Measurements from ENCODE around the gene PPP1R10.

PPP1R10 gene

GRCh38 chr6:30570740-30571074, 46.3 kb downstream of the PPP1R10 start:
- Histone ChIP-seq H3K36me3 (ENCODE audit: insufficient read depth) (no peaks in the 10 kb centered on the region), H3K9ac (peak overlapping the region; percentile 75), H3K4me1 (ENCODE audit: low read depth, poor library complexity, severe bottlenecking) (peaks cover 31% of the 10 kb centered on the region), H4K20me1 (ENCODE audit: insufficient read depth) (0 out of 2 replicates have a peak, but pooled peaks cover 11% of the 10 kb centered on the region), H3K79me2 (ENCODE audit: insufficient read depth, low read depth) (peaks cover 41% of the 10 kb centered on the region), H3K4me3 (IDR thresholded peaks at IDR 0.05; ENCODE audit: insufficient read depth, low read depth, low read length) (peak overlapping the region; percentile 42), H3K27me3 (ENCODE audit: insufficient read depth, low read depth) (no peaks in the 10 kb centered on the region; the same call in 1 of the 2 replicates), H2AFZ (ENCODE audit: low read depth) (peak overlapping the region; percentile 89), H3K4me2 (peak overlapping the region; percentile 83), H3K27ac (no peak overlapping the region)
- TF ChIP-seq CTCF (conservative IDR thresholded peaks at IDR 0.05; ENCODE audit: low read depth, low read length), result no peak

DNA sequence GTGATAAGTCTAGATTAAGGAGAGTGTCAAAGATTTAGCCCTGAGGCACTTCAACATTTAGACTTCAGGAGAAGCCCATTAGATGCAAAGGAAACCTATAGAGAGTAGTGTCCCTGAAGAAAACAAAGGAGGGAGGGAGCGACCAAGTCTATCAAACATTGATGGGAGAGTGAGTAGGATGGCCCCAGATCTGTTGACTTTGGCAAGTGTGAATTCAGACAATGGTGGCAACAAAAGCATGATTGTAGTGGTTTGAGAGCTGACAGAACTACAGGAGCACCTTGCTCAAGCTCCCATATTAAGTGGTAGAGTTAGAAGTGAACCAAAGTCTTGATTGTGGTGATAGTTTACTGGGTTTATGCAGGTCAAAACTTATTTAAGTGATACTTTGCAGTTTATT, 46.8 kb downstream of the PPP1R10 start:
- peaks cover 31% of the 10 kb centered on the region for H3K4me1 ChIP-seq (ENCODE audit: low read depth, poor library complexity, severe bottlenecking)
- H3K4me2 ChIP-seq, result peak overlapping the region; percentile 83
- no peak overlapping the region for H3K4me3 ChIP-seq (IDR thresholded peaks at IDR 0.05; ENCODE audit: insufficient read depth, low read depth, low read length)
- peak overlapping the region; percentile 89; the same call in 1 of the 2 replicates for H2AFZ ChIP-seq (ENCODE audit: low read depth)
- 0 out of 2 replicates have a peak, but pooled peaks cover 7% of the 10 kb centered on the region for H4K20me1 ChIP-seq (ENCODE audit: insufficient read depth)
- H3K27me3 ChIP-seq (ENCODE audit: insufficient read depth, low read depth), result no peaks in the 10 kb centered on the region; the same call in 1 of the 2 replicates
- peak overlapping the region; percentile 75; the same call in 1 of the 2 replicates for H3K9ac ChIP-seq
- TF ChIP-seq CTCF (conservative IDR thresholded peaks at IDR 0.05; ENCODE audit: low read depth, low read length), result no peak
- peaks cover 37% of the 10 kb centered on the region for H3K79me2 ChIP-seq (ENCODE audit: insufficient read depth, low read depth)
- H3K27ac ChIP-seq, result no peak overlapping the region
- no peaks in the 10 kb centered on the region for H3K36me3 ChIP-seq (ENCODE audit: insufficient read depth)

GRCh38 chr6:30568245-30568644, 48.8 kb downstream of the PPP1R10 start:
- Histone ChIP-seq H3K4me1 (ENCODE audit: low read depth, poor library complexity, severe bottlenecking) (peaks cover 21% of the 10 kb centered on the region), H3K36me3 (ENCODE audit: insufficient read depth) (no peaks in the 10 kb centered on the region), H2AFZ (ENCODE audit: low read depth) (no peak overlapping the region), H3K9ac (no peak overlapping the region), H3K79me2 (ENCODE audit: insufficient read depth, low read depth) (peaks cover 18% of the 10 kb centered on the region), H4K20me1 (ENCODE audit: insufficient read depth) (0 out of 2 replicates have a peak, but pooled peaks cover 1% of the 10 kb centered on the region), H3K4me2 (no peak overlapping the region), H3K27ac (no peak overlapping the region), H3K4me3 (IDR thresholded peaks at IDR 0.05; ENCODE audit: insufficient read depth, low read depth, low read length) (no peak overlapping the region), H3K27me3 (ENCODE audit: insufficient read depth, low read depth) (no peaks in the 10 kb centered on the region; the same call in 1 of the 2 replicates)
- no peak for TF ChIP-seq CTCF (conservative IDR thresholded peaks at IDR 0.05; ENCODE audit: low read depth, low read length)

DNA sequence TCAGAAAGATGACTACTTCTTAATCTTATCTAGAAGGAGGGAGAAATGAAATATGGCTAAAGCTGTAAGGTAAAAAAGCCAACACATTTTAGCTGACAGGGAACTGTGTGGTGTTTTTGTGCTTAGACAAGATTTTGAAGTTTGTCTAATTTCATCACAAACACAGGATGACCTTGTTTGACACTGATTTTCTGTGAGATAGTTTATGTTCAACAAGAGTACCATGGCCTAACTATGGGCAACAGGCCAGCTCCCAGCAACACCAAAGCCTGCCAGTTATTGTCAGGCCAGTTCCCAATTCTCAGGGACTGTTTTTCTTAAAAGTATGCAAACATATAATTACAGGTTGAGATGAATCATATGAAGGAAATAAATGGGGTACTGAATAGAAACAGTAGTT, 51.3 kb downstream of the PPP1R10 start:
- H4K20me1 ChIP-seq (ENCODE audit: insufficient read depth), result no peaks in the 10 kb centered on the region
- H3K79me2 ChIP-seq (ENCODE audit: insufficient read depth, low read depth), result no peaks in the 10 kb centered on the region
- no peak overlapping the region for H3K27ac ChIP-seq
- no peak for TF ChIP-seq CTCF (conservative IDR thresholded peaks at IDR 0.05; ENCODE audit: low read depth, low read length)
- no peak overlapping the region for H3K4me2 ChIP-seq
- H2AFZ ChIP-seq (ENCODE audit: low read depth), result no peak overlapping the region
- H3K9ac ChIP-seq, result no peak overlapping the region
- H3K4me1 ChIP-seq (ENCODE audit: low read depth, poor library complexity, severe bottlenecking), result peaks cover 7% of the 10 kb centered on the region
- no peaks in the 10 kb centered on the region for H3K36me3 ChIP-seq (ENCODE audit: insufficient read depth)
- no peaks in the 10 kb centered on the region; the same call in 1 of the 2 replicates for H3K27me3 ChIP-seq (ENCODE audit: insufficient read depth, low read depth)
- no peak overlapping the region for H3K4me3 ChIP-seq (IDR thresholded peaks at IDR 0.05; ENCODE audit: insufficient read depth, low read depth, low read length)
